ENCODE data around the gene ALG1. TPM values are rescaled to one million over a fixed set of nuclear protein-coding genes. Genes with fewer than 3 reads are reported as not detected.

Gene ALG1
- total RNA-seq, 1 donor from 2014 or later = 23.1 TPM

DNA sequence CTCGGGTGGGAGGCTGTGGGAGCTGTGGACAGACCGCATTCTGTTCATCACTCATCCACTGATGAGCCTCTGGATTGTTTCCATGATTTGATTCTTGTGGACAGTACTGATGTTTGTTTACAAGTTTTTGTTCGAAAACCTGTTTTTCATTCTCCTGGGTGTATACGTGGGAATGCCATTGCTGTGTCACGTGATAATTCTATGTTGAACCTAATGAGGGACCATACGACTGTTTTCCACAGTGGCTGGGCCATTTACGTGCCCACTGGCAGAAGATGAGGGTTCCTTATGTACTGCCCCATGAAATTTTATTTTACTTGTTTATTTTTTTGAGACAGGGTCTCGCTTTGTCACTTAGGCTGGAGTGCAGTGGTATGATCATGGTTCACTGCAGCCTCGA is 2.6 kb upstream of the ALG1 start:
- Mint-ChIP-seq H3K27me3 (ENCODE audit: low read depth, unreplicated experiment) (peaks cover 9% of the 10 kb centered on the region), H3K4me1 (ENCODE audit: low read depth, unreplicated experiment) (peaks cover 6% of the 10 kb centered on the region), H3K9me3 (ENCODE audit: unreplicated experiment) (no peaks in the 10 kb centered on the region), H3K4me3 (ENCODE audit: unreplicated experiment) (no peak overlapping the region), H3K36me3 (ENCODE audit: low read depth, unreplicated experiment) (no peaks in the 10 kb centered on the region), H3K27ac (ENCODE audit: unreplicated experiment) (no peak overlapping the region)
- Histone ChIP-seq H3K36me3 (ENCODE audit: insufficient read depth, low read length) (no peaks in the 10 kb centered on the region), H3K27me3 (ENCODE audit: insufficient read depth, low read length) (peaks cover 18% of the 10 kb centered on the region), H2AFZ (ENCODE audit: low read depth, low read length) (no peak overlapping the region), H3K79me2 (ENCODE audit: insufficient read depth, low read length) (peaks cover 16% of the 10 kb centered on the region), H3K27ac (ENCODE audit: low read depth, low read length) (no peak overlapping the region), H3K9me3 (ENCODE audit: insufficient read depth, low read depth, low read length) (no peaks in the 10 kb centered on the region), H3K4me3 (ENCODE audit: insufficient read depth, low read depth, low read length) (no peak overlapping the region), H3K9ac (ENCODE audit: low read length) (no peak overlapping the region), H3K4me2 (ENCODE audit: low read length) (no peak overlapping the region), H4K20me1 (ENCODE audit: insufficient read depth, low read length) (no peaks in the 10 kb centered on the region), H3K4me1 (ENCODE audit: insufficient read depth, low read length) (peaks cover 11% of the 10 kb centered on the region)
- TF ChIP-seq, protein P1, sequence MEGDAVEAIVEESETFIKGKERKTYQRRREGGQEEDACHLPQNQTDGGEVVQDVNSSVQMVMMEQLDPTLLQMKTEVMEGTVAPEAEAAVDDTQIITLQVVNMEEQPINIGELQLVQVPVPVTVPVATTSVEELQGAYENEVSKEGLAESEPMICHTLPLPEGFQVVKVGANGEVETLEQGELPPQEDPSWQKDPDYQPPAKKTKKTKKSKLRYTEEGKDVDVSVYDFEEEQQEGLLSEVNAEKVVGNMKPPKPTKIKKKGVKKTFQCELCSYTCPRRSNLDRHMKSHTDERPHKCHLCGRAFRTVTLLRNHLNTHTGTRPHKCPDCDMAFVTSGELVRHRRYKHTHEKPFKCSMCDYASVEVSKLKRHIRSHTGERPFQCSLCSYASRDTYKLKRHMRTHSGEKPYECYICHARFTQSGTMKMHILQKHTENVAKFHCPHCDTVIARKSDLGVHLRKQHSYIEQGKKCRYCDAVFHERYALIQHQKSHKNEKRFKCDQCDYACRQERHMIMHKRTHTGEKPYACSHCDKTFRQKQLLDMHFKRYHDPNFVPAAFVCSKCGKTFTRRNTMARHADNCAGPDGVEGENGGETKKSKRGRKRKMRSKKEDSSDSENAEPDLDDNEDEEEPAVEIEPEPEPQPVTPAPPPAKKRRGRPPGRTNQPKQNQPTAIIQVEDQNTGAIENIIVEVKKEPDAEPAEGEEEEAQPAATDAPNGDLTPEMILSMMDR (IDR thresholded peaks at IDR 0.05; ENCODE audit: insufficient read depth, low read depth, low read length) = no peak
- no peak for TF ChIP-seq EZH2 (IDR thresholded peaks at IDR 0.05; ENCODE audit: insufficient read depth, low read length)
- FAIRE-seq (no peak), DNase-seq (ENCODE audit: low read depth) (no peak)

DNA sequence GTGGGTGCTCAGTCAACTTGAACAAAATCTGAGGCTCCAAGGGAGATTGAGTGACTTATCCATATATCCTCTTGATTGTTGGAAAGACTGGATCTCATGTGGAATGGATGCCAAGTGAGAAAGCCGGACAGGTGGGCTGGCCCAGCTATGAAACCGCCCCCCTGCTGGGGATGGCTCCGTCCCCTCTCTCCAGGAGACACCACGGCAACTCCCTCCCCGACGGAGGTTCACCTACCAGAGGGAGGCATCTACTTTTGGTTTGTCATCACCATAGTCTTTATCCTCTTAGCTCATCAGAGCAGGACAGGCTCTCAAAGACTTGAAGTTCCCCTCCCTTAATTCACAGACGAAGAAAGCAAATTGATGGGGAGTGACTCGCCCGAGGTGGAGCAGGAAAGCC is 1.8 kb upstream of the ALG1 start:
- TF ChIP-seq, protein P1 (IDR thresholded peaks at IDR 0.05; ENCODE audit: insufficient read depth, low read depth, low read length) = no peak
- no peak for TF ChIP-seq EZH2 (IDR thresholded peaks at IDR 0.05; ENCODE audit: insufficient read depth, low read length)
- no peaks in the 10 kb centered on the region for H3K9me3 ChIP-seq (ENCODE audit: insufficient read depth, low read depth, low read length)
- H3K9me3 Mint-ChIP-seq (ENCODE audit: unreplicated experiment) = no peaks in the 10 kb centered on the region
- no peak for DNase-seq (ENCODE audit: low read depth)
- peaks cover 12% of the 10 kb centered on the region for H3K27me3 ChIP-seq (ENCODE audit: insufficient read depth, low read length)
- peaks cover 22% of the 10 kb centered on the region for H3K79me2 ChIP-seq (ENCODE audit: insufficient read depth, low read length)
- no peak overlapping the region for H3K4me2 ChIP-seq (ENCODE audit: low read length)
- peaks cover 11% of the 10 kb centered on the region for H3K4me1 ChIP-seq (ENCODE audit: insufficient read depth, low read length)
- peaks cover 6% of the 10 kb centered on the region for H3K4me1 Mint-ChIP-seq (ENCODE audit: low read depth, unreplicated experiment)
- no peak overlapping the region for H3K4me3 ChIP-seq (ENCODE audit: insufficient read depth, low read depth, low read length)
- no peaks in the 10 kb centered on the region for H4K20me1 ChIP-seq (ENCODE audit: insufficient read depth, low read length)
- peaks cover 6% of the 10 kb centered on the region for H3K27me3 Mint-ChIP-seq (ENCODE audit: low read depth, unreplicated experiment)
- H3K36me3 ChIP-seq (ENCODE audit: insufficient read depth, low read length) = peaks cover 4% of the 10 kb centered on the region
- H2AFZ ChIP-seq (ENCODE audit: low read depth, low read length) = no peak overlapping the region
- no peak for FAIRE-seq
- no peak overlapping the region for H3K4me3 Mint-ChIP-seq (ENCODE audit: unreplicated experiment)
- H3K9ac ChIP-seq (ENCODE audit: low read length) = no peak overlapping the region
- H3K27ac ChIP-seq (ENCODE audit: low read depth, low read length) = no peak overlapping the region
- H3K27ac Mint-ChIP-seq (ENCODE audit: unreplicated experiment) = no peak overlapping the region
- no peaks in the 10 kb centered on the region for H3K36me3 Mint-ChIP-seq (ENCODE audit: low read depth, unreplicated experiment)

DNA sequence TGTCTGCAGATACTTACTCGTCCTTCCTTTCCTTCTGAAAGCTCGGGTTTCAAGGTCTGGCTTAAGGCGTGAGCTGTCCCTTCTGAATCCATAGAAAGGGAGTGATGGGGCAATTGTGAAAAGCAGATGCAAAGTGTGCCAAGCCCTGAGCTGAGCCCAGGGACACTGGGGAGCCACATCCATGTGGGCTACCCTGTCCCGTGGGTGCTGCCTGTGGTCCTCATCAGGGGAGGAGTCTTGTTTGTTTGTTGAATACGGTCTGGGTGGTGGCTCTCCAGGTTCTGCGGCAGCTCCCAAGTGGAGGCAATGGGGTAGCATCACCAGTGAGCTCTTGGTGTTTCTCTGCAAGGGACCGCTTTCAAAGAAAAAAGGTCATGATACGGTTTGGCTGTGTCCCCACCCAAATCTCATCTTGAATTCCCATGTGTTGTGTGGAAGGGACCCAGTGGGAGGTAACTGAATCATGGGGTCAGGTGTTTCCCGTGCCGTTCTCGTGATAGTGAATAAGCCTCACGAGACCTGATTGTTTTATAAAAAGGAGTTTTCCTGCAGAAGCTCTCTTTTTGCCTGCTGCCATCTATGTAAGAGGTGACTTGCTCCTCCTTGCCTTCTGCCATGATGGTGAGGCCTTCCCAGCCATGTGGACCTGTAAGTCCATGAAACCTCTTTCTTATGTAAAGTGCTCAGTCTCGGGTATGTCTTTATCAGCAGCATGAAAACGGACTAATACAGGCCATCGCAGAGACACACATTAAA is 1.0 kb upstream of the ALG1 start:
- Mint-ChIP-seq H3K9me3 (ENCODE audit: unreplicated experiment) (no peaks in the 10 kb centered on the region), H3K4me1 (ENCODE audit: low read depth, unreplicated experiment) (peaks cover 6% of the 10 kb centered on the region), H3K27ac (ENCODE audit: unreplicated experiment) (peak overlapping the region; percentile 91), H3K36me3 (ENCODE audit: low read depth, unreplicated experiment) (peaks cover 7% of the 10 kb centered on the region), H3K4me3 (ENCODE audit: unreplicated experiment) (peak overlapping the region; percentile 94), H3K27me3 (ENCODE audit: low read depth, unreplicated experiment) (peaks cover 4% of the 10 kb centered on the region)
- FAIRE-seq (no peak), DNase-seq (ENCODE audit: low read depth) (no peak)
- H3K4me3 ChIP-seq (ENCODE audit: insufficient read depth, low read depth, low read length) = no peak overlapping the region
- peaks cover 9% of the 10 kb centered on the region for H3K27me3 ChIP-seq (ENCODE audit: insufficient read depth, low read length)
- H3K27ac ChIP-seq (ENCODE audit: low read depth, low read length) = no peak overlapping the region
- H3K9ac ChIP-seq (ENCODE audit: low read length) = no peak overlapping the region
- no peaks in the 10 kb centered on the region for H3K9me3 ChIP-seq (ENCODE audit: insufficient read depth, low read depth, low read length)
- peaks cover 6% of the 10 kb centered on the region for H3K36me3 ChIP-seq (ENCODE audit: insufficient read depth, low read length)
- peak overlapping the region; percentile 92 for H2AFZ ChIP-seq (ENCODE audit: low read depth, low read length)
- peaks cover 5% of the 10 kb centered on the region for H4K20me1 ChIP-seq (ENCODE audit: insufficient read depth, low read length)
- peak overlapping the region; percentile 94 for H3K4me2 ChIP-seq (ENCODE audit: low read length)
- no peak for TF ChIP-seq EZH2 (IDR thresholded peaks at IDR 0.05; ENCODE audit: insufficient read depth, low read length)
- H3K79me2 ChIP-seq (ENCODE audit: insufficient read depth, low read length) = peaks cover 29% of the 10 kb centered on the region
- H3K4me1 ChIP-seq (ENCODE audit: insufficient read depth, low read length) = peaks cover 11% of the 10 kb centered on the region

Measured in astrocyte (in vitro differentiated cells and primary cell).